ENCODE data around the gene COA6. TPM values are rescaled to one million over a fixed set of nuclear protein-coding genes. Genes with fewer than 3 reads are reported as not detected.

Gene COA6
- total RNA-seq, 2 donors from 2014 or later = 33.9 to 64.5 TPM

DNA sequence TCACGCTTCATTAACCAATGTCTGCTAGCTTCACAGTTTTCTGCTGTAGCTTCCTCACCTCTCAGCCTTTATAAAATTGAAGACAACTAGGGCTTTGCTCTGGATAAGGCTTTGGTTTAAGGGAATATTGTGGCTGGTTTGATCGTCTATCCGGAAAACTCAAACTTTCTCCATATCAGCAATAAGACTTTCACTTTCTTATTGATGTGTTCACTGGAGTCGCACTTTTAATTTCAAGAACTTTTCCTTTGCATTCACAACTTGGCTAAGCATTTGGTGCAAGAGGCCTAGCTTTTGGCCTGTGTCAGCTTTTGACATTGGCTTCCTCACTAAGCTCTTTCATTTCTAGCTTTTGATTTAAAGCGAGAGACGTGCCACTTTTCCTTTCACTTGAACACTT, 12.9 kb downstream of the COA6 start:
- no peaks in the 10 kb centered on the region for H3K36me3 ChIP-seq
- H3K27ac ChIP-seq = no peak overlapping the region
- intact Hi-C loops (cut with DNase I) = no loop called here
- TF ChIP-seq CTCF (IDR thresholded peaks at IDR 0.05) = no peak
- no peak overlapping the region for H3K4me3 ChIP-seq
- no peaks in the 10 kb centered on the region for H3K4me1 ChIP-seq
- H3K9me3 ChIP-seq = no peaks in the 10 kb centered on the region
- H3K27me3 ChIP-seq = no peaks in the 10 kb centered on the region
- DNase-seq = no peak
- no peak overlapping the region for H3K9ac ChIP-seq (ENCODE audit: low read depth in 2 of 2, low read length in 2 of 2)

DNA sequence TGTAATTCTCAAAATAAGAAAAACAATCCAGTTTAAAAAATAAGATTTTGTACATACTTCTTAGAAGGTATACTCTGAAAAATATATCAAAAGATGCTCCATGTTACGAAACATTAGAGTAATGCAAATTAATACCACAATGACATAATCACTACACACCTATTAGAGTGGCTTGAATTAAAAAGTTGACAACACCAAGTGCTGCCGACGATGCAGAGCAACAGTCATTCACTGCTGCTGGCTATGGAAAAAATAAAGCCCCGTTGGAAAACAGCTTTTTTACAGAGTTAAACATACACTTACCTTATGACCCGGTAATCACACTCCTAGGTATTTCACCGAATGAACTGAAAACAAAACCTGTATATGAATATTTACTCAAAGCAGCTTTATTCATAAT, 14.8 kb downstream of the COA6 start:
- intact Hi-C loops (cut with DNase I) = no loop called here
- Histone ChIP-seq H3K9me3 (no peaks in the 10 kb centered on the region), H3K27me3 (no peaks in the 10 kb centered on the region), H3K4me1 (no peaks in the 10 kb centered on the region), H3K4me3 (no peak overlapping the region), H3K36me3 (no peaks in the 10 kb centered on the region), H3K9ac (ENCODE audit: low read depth in 2 of 2, low read length in 2 of 2) (no peak overlapping the region), H3K27ac (no peak overlapping the region)
- DNase-seq = no peak
- no peak for TF ChIP-seq CTCF (IDR thresholded peaks at IDR 0.05)

GRCh38 chr1:234393190-234393589, 19.9 kb downstream of the COA6 start:
- Histone ChIP-seq H3K27ac (no peak overlapping the region), H3K4me3 (no peak overlapping the region), H3K27me3 (no peaks in the 10 kb centered on the region), H3K36me3 (no peaks in the 10 kb centered on the region), H3K9ac (ENCODE audit: low read depth in 2 of 2, low read length in 2 of 2) (no peak overlapping the region), H3K4me1 (no peaks in the 10 kb centered on the region), H3K9me3 (no peaks in the 10 kb centered on the region)
- TF ChIP-seq CTCF (IDR thresholded peaks at IDR 0.05) = no peak
- DNase-seq = no peak
- intact Hi-C loops (cut with DNase I) = no loop called here

- Histone ChIP-seq H3K9me3 (no peaks in the 10 kb centered on the region), H3K4me3 (no peak overlapping the region), H3K27ac (no peak overlapping the region), H3K27me3 (no peaks in the 10 kb centered on the region), H3K36me3 (no peaks in the 10 kb centered on the region), H3K9ac (ENCODE audit: low read depth in 2 of 2, low read length in 2 of 2) (no peak overlapping the region), H3K4me1 (no peaks in the 10 kb centered on the region)
- TF ChIP-seq CTCF (IDR thresholded peaks at IDR 0.05) = no peak
- intact Hi-C loops (cut with DNase I) = no loop called here
- DNase-seq = no peak
Observed at GRCh38 chr1:234395297-234395696, 22.0 kb downstream of the COA6 start.

DNA sequence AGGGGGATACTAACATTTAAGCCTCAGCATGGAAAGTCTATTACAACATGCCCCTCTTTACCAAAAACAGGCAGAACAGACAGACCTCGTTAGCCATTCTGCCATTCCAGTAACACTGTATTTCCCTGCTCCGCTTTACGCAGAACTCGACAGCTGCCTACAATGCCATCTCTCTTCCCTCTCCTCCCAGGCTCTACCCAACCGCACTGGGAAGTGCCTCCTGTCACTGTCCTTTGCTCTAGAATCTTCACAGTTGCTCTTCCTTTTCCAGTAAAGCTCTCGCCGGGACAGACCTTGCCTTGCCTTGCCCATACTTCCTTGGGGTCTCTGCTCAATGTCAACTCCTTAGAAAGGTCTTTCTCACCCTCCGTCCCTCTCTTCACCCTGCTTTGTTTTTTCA, 22.8 kb downstream of the COA6 start:
- intact Hi-C loops (cut with DNase I) = no loop called here
- no peak overlapping the region for H3K9ac ChIP-seq (ENCODE audit: low read depth in 2 of 2, low read length in 2 of 2)
- no peak overlapping the region for H3K27ac ChIP-seq
- no peaks in the 10 kb centered on the region for H3K27me3 ChIP-seq
- no peak for TF ChIP-seq CTCF (IDR thresholded peaks at IDR 0.05)
- H3K4me1 ChIP-seq = no peaks in the 10 kb centered on the region
- DNase-seq = no peak
- no peaks in the 10 kb centered on the region for H3K36me3 ChIP-seq
- no peaks in the 10 kb centered on the region for H3K9me3 ChIP-seq
- H3K4me3 ChIP-seq = no peak overlapping the region

DNA sequence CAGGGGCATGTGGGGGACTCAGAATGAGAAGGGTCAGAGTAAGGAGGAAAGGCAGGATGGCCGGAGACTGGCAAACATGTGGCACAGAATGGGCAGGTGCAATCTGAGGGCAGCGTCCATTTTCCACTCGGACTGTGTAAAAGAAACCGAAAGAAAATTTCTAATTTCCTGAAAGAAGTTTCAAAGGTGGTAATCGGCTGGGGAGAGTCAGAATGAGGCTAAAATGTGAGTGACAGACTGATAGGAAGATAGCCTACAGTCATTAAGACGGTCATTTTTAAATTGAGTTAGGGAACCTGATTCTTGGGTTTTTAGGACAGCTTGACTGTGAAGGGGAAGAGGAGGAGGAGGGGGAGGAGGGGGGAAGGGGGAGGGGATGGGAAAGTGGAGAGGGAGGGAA, 23.6 kb downstream of the COA6 start:
- Histone ChIP-seq H3K36me3 (no peaks in the 10 kb centered on the region), H3K9me3 (no peaks in the 10 kb centered on the region), H3K27ac (no peak overlapping the region), H3K4me1 (no peaks in the 10 kb centered on the region), H3K27me3 (no peaks in the 10 kb centered on the region), H3K4me3 (no peak overlapping the region), H3K9ac (ENCODE audit: low read depth in 2 of 2, low read length in 2 of 2) (no peak overlapping the region)
- intact Hi-C loops (cut with DNase I) = no loop called here
- TF ChIP-seq CTCF (IDR thresholded peaks at IDR 0.05) = no peak
- DNase-seq = no peak
